NCI-H2196 (cell line): Measurements from ENCODE around the gene PHLDB1.
A peak's percentile ranks its signal among the peaks of the same experiment; 100 is the strongest.
"Not testable (repeated sequence)": the region's sequence is repeated elsewhere in the genome, so short reads cannot be mapped to it uniquely, and the experiment has no call there.

Source experiments
- DNase-seq: peaks from one replicate; lab custom pipeline; 2025; ENCODE audit not compliant: unreplicated experiment; lab: John Stamatoyannopoulos, UW

Gene PHLDB1

GRCh38 chr11:118607401-118608359 lies at the start of gene PHLDB1:
PHLDB1 (plus strand) TSS chr11:118607615; CDS start chr11:118613837, 6,222 bp downstream.
- DNase-seq, result peak; percentile 57

- no peak for DNase-seq
Observed at GRCh38 chr11:118560806-118561205, 46.6 kb upstream of the PHLDB1 start.

- DNase-seq, result no peak
Observed at GRCh38 chr11:118565051-118565450, 42.4 kb upstream of the PHLDB1 start.

DNA sequence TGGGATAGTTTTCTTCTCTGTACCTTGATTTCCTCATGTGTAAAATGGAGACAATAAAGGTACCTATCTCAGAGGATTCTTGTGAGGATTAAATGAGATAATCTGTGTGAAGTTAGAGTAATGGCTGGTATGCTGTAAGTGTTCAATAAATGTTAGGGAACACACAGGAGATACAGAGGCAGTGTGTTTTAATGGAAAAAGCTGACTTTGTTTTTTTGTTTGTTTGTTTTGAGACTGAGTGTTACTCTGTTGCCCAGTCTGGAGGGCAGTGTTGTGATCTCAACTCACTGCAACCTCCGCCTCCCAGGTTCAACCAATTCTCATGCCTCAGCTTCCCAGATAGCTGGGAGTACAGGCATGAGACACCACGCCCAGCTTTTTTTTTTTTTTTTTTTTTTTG lies 37.7 kb upstream of the PHLDB1 start:
- DNase-seq, result no peak

GRCh38 chr11:118570787-118571186 lies 36.6 kb upstream of the PHLDB1 start:
- DNase-seq, result no peak

- DNase-seq, result not testable (repeated sequence)
Observed at GRCh38 chr11:118571701-118572060, 35.7 kb upstream of the PHLDB1 start.

DNA sequence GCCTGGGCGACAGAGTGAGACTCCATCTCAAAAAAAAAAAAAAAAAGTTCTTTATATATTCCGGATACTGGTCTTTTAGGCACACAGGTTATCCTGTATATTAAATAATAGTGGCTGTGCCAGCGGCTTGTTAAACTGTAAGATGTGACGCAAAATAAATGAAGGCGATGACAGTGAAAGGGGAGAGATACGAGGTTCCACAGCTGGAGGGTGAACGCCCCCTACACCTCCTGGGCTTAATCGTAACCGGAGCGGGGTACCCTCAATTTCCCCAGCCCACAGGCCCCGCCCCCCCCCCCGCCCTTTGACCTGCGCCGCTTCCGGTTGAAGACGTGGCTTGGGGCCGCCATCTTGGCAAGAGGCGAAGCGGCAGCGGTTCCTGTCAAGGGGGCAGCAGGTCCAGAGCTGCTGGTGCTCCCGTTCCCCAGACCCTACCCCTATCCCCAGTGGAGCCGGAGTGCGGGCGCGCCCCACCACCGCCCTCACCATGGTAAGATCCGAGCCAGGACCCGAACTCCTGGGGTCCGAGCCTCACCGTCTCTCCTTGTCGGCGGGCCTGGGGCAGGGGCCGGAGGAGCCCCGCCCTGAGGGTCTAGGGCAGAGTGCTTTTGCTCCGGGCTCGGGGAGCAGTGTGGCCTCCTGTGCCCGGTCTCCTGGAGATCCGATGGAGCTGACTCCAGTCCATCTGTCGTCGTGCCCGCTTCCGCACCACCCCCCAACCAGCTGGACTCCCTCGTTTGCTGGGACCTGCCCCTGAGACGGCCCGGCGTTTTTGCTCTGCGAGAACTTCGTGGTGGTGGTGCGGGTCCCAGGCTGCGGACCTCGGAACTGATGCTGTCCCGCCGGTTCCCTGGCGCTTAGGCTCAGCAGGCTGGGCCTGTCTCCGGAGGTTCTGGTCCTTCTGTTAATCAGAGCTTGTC lies 35.1 kb upstream of the PHLDB1 start, which contains the start of gene ARCN1:
Gene ARCN1, plus strand, starts transcription at position 349 of the 920 bp plus-strand sequence. Its CDS starts 139 bp downstream, at position 488.
- peak; percentile 59 for DNase-seq

- no peak for DNase-seq
Observed at GRCh38 chr11:118572981-118573550, 34.3 kb upstream of the PHLDB1 start.

DNA sequence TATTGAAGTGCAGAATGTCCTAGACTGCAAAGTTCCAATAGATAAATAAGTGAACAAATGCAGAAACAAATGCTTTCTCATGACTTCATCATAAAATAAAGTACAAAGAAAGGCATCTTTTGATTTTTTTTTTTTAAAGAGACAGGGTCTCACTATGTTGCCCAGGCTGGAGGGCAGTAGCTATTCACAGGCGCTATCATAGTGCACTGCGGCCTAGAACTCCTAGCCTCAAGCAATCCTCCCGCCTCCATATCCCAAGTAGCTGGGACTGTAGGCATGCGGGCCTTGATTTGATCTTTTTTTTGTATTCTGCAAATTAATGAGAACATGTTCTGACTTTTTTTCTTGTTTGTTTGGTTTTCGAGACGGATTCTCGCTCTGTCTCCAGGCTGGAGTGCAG lies 32.8 kb upstream of the PHLDB1 start:
- DNase-seq, result no peak

- DNase-seq, result not testable (repeated sequence)
Observed at GRCh38 chr11:118577995-118578394, 29.4 kb upstream of the PHLDB1 start.

GRCh38 chr11:118581057-118581456 lies 26.4 kb upstream of the PHLDB1 start:
- DNase-seq, result no peak

DNA sequence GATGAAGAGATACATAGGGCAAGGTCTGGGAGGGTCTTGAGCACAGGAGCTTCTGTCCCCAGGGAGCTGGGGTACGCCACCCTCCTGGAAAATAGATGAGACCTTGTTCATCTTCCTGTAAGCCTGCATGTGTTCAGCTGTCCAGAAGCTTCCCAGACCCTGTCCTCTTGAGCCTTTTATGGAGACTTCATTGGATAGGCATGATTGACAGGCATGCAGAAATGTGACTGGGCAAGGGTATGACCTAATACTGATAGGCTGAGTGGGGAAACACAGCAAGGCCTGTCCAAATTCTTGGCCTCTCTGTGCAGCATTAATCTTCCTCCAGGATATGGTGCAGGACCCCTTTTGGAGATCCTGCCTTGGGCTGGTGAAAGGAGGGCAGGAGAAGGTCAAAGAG lies 19.5 kb upstream of the PHLDB1 start:
- no peak for DNase-seq

GRCh38 chr11:118592616-118593367 lies 14.6 kb upstream of the PHLDB1 start:
- DNase-seq, result no peak

DNA sequence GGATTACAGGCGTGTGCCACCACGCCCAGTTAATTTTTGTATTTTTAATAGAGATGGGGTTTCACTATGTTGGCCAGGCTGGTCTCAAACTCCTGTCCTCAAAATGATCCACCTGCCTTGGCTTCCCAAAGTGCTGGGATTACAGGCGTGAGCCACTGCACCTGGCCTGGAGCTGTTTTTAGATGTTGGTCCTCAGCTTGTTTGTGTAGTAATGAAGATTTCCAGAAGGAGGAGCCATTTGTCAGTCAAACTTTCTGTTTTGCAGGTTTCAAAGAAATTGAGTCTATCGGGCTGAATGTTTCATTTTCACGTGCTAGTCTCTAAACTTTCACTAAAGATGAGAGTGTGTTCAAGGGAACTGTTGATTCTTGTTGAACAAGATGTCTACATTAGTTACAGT lies 12.4 kb upstream of the PHLDB1 start:
- peak; percentile 57 for DNase-seq

GRCh38 chr11:118596224-118597146 lies 10.9 kb upstream of the PHLDB1 start:
- no peak for DNase-seq

- no peak for DNase-seq
Observed at GRCh38 chr11:118597556-118597955, 9.9 kb upstream of the PHLDB1 start.

- DNase-seq, result no peak
Observed at GRCh38 chr11:118602331-118602730, 5.1 kb upstream of the PHLDB1 start.

DNA sequence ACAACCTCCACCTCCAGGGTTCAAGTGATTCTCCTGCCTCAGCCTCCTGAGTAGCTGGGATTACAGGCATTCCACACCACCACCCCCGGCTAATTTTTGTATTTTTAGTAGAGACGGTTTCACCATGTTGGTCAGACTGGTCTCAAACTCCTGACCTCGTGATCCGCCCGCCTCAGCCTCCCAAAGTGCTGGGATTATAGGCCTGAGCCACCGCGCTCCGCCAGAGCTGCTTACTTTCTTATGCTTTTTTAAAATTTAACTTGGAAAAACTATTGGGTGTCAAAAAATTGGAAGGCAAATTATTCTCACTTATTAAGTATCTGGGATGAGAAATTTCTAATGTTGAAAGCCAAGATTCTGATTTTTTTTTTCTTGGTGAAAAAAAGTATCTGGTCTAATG lies 3.7 kb upstream of the PHLDB1 start:
- not testable (repeated sequence) for DNase-seq

DNA sequence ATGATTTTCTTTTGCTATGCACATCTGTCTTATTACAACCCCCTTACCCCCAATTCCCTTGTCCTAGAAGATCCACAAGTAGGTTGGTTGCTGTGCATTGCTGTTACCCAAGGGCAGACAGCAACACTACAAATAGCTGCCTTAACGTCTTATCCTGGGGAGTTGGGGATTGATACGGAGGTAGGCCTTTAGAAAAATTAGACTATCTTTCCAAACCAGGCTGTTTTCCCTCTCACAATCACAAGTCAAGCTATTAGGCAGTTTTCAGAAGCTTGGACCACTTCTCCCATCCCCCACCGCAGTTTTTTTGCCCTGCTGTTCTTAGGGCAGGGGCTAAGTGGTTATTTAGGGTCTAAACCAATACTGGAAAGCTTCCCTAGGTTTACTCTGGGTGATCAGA lies 2.8 kb upstream of the PHLDB1 start:
- no peak for DNase-seq
